Kidney (tissue), 14 donors: ENCODE data around the gene MIB2. TPM values are rescaled to one million over a fixed set of nuclear protein-coding genes. Genes with fewer than 3 reads are reported as not detected.

Experiments used
- DNase-seq, 5 donors: peaks; one replicate each; pipeline ENCODE4 v3.0.0-alpha.2; 2013 to 2020
- FAIRE-seq: peaks from 2 replicates; lab custom pipeline; 2012; peaks lifted over from hg19 to GRCh38; lab: Jason Lieb, UNC
- H3K27ac ChIP-seq, 2 donors: one replicate each; pipeline ENCODE4 v1.7.0; 2013; ENCODE audit warnings: low read depth in 2 of 2, low read length in 2 of 2, inconsistent platforms in 1 of 2
- H3K27me3 ChIP-seq: one replicate; pipeline ENCODE4 v1.7.1; 2013; ENCODE audit warnings: low read length, inconsistent platforms; ENCODE audit not compliant: control insufficient read depth, insufficient read depth
- H3K36me3 ChIP-seq, 3 donors: one replicate each; pipeline versions ENCODE4 v1.7.0 to v1.7.1; 2013; ENCODE audit warnings: low read length in 3 of 3, control low read depth in 1 of 3, inconsistent platforms in 1 of 3; ENCODE audit not compliant: insufficient read depth in 3 of 3, control insufficient read depth in 2 of 3
- H3K4me1 ChIP-seq, 3 donors: one replicate each; pipeline versions ENCODE4 v1.7.0 to v1.7.1; 2013; ENCODE audit warnings: low read length in 3 of 3, inconsistent platforms in 1 of 3, low read depth in 1 of 3; ENCODE audit not compliant: control insufficient read depth in 2 of 3, insufficient read depth in 2 of 3
- H3K4me3 ChIP-seq, 3 donors: one replicate each; pipeline versions ENCODE4 v1.7.0 to v1.8.1; 2013; ENCODE audit warnings: low read length in 3 of 3, control low read depth in 1 of 3, inconsistent platforms in 1 of 3
- H3K9ac ChIP-seq, 3 donors: one replicate each; pipeline versions ENCODE4 v1.7.0 to v1.7.1; 2013; ENCODE audit warnings: low read length in 3 of 3, control low read depth in 1 of 3, inconsistent platforms in 1 of 3
- H3K9me3 ChIP-seq, 3 donors: one replicate each; pipeline versions ENCODE4 v1.7.0 to v1.7.1; 2013; ENCODE audit warnings: low read length in 3 of 3, control low read depth in 1 of 3, inconsistent platforms in 1 of 3; ENCODE audit not compliant: control insufficient read depth in 2 of 3, insufficient read depth in 1 of 3
- intact Hi-C: fragments of 100-400 bp; cut with DNase I; formaldehyde crosslinking; loops from one replicate; pipeline ENCODE4 v1.11.1; 2022
- polyA plus RNA-seq: library from polyadenylated mRNA; stranded (reverse); fragments of 350-450 nt; fragmentation: Illumina TruSeq; extraction: RNeasy Lipid Tissue Mini Kit (QIAGEN cat#74804); gene quantifications from one replicate; pipeline ENCODE4 v1.2.3, GENCODE V29; 2014; ENCODE audit warnings: low read depth, low replicate concordance; ENCODE audit not compliant: insufficient read depth
- total RNA-seq: library from RNA; stranded (reverse); fragmentation: NEBNext Ultra II Directional; extraction: Animal tissue kit (Norgen Biotek cat#: 25700); gene quantifications from one replicate; pipeline ENCODE4 v1.2.1, GENCODE V29; 2021
- TF ChIP-seq, protein P1 (sequence below): IDR thresholded peaks from 3 replicates; pipeline ENCODE4 v1.5.1; 2012; ENCODE audit warnings: mild to moderate bottlenecking, moderate library complexity, borderline replicate concordance; ENCODE audit not compliant: insufficient read depth; ENCODE audit errors: extremely low read depth
- donor health status: control.
- donor health status: control.
- donor health status: control.
- donor health status: control.
- donor health status: control.
- donor health status: DM: yes; HTN: yes; CAD: no.
- donor health status: Normal renal cell carcinoma (clear cell type).

The MIB2 gene
- total and polyA plus RNA-seq, 2 donors from 2014 or later: 35.6 to 61.6 TPM

DNA sequence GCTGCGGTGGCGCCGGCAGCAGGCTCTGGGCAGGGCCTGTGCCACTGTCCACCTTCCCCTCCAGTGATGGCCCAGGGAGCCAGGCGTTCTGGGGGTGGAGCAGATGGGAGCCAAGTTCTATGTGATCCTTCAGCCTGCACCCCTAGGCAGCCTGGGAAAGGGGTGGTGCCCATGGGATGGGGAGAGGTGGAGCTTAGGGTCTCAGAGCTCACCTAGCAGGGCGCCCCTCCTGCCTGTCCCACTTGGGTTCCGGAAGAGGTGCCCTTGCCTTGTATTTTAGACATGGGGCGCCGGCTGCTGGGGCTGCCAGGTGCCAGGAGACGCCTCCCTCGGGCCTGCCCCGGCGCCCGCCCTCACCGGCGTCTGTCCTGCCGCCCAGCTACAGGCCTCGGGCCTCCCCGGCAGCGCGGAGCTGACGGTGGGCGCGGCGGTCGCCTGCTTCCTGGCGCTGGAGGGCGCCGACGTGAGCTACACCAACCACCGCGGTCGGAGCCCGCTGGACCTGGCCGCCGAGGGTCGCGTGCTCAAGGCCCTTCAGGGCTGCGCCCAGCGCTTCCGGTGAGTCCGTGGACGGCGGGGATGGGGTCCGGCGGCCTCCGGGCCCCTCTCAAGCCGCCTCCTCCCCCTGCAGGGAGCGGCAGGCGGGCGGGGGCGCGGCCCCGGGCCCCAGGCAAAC lies 13.6 kb downstream of the MIB2 start:
- no peaks in the 10 kb centered on the region for H3K4me1 ChIP-seq
- FAIRE-seq (no peak), DNase-seq (peak in 4 of 5 donors; percentile 21 to 80 (median 44))
- TF ChIP-seq, protein P1, sequence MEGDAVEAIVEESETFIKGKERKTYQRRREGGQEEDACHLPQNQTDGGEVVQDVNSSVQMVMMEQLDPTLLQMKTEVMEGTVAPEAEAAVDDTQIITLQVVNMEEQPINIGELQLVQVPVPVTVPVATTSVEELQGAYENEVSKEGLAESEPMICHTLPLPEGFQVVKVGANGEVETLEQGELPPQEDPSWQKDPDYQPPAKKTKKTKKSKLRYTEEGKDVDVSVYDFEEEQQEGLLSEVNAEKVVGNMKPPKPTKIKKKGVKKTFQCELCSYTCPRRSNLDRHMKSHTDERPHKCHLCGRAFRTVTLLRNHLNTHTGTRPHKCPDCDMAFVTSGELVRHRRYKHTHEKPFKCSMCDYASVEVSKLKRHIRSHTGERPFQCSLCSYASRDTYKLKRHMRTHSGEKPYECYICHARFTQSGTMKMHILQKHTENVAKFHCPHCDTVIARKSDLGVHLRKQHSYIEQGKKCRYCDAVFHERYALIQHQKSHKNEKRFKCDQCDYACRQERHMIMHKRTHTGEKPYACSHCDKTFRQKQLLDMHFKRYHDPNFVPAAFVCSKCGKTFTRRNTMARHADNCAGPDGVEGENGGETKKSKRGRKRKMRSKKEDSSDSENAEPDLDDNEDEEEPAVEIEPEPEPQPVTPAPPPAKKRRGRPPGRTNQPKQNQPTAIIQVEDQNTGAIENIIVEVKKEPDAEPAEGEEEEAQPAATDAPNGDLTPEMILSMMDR: no peak
- no peaks in the 10 kb centered on the region for H3K36me3 ChIP-seq
- no peak overlapping the region for H3K4me3 ChIP-seq
- H3K9me3 ChIP-seq: no peaks in the 10 kb centered on the region
- no peaks in the 10 kb centered on the region for H3K27me3 ChIP-seq
- H3K9ac ChIP-seq: no peak overlapping the region
- intact Hi-C loops: no loop called here
- H3K27ac ChIP-seq: no peak overlapping the region

DNA sequence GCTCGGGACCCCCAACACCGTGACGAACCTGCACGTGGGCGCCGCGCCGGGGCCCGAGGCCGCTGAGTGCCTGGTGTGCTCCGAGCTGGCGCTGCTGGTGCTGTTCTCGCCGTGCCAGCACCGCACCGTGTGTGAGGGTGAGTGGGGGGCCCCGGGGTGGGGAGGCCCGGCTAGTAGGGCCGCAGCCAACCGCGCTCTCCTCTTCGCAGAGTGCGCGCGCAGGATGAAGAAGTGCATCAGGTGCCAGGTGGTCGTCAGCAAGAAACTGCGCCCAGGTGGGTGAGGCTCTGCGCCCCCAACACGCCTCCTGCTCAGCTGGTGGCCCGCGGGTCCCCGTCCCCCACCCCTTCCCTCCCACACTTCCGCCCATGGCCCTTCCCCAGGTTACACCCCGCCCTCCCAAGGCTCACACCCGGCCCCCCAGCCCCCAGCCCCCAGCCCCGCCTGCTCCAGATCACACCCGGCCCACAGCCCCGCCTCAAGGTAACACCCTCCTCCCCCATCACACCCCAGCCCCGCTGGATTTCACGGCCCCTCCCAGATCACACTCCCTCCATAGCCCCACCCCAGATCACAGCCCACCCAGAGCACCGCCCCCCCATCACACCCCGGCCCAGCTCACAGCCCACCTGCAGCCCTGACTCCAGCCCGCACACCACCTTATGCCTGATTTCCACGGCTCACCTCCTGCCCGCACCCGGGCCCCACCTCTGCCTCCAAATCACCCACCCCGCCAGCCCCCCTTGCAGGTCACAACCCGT lies 14.3 kb downstream of the MIB2 start:
- Histone ChIP-seq H3K27me3 (no peaks in the 10 kb centered on the region), H3K9me3 (no peaks in the 10 kb centered on the region), H3K27ac (no peak overlapping the region), H3K4me1 (no peaks in the 10 kb centered on the region), H3K4me3 (no peak overlapping the region), H3K9ac (no peak overlapping the region), H3K36me3 (no peaks in the 10 kb centered on the region)
- DNase-seq: peak in 2 of 5 donors; percentile 27 to 87
- TF ChIP-seq, protein P1: no peak
- FAIRE-seq: no peak
- intact Hi-C loops: no loop called here

DNA sequence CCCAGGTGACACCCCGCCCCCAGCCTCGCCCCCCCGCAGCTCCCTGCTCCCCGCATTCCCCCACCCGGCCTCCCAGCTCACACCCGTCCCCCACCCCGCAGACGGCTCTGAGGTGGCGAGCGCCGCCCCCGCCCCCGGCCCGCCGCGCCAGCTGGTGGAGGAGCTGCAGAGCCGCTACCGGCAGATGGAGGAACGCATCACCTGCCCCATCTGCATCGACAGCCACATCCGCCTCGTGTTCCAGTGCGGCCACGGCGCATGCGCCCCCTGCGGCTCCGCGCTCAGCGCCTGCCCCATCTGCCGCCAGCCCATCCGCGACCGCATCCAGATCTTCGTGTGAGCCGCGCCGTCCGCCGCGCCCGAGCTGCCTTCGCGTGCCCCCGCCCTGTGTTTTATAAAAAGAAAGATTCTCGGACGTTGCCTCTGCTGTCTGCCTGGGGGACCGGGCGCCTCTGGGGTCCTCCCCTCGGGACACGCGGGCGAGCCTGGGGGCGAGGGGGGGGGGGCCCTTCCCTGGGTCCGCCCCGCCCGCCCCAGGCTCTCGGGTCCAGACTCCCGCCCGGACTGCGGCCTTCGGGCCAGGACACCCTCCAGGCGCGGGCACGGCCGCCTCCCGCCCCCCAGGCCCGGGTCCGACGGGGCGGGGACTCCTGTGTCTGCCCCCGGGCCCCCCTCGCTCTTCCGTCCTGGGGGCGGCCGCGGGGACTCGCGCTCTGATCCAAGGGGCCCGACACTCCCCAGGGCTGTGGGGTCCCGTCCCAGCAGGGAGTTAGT lies 15.1 kb downstream of the MIB2 start:
- Histone ChIP-seq H3K9ac (no peak overlapping the region), H3K9me3 (no peaks in the 10 kb centered on the region), H3K4me3 (no peak overlapping the region), H3K36me3 (no peaks in the 10 kb centered on the region), H3K4me1 (no peaks in the 10 kb centered on the region), H3K27me3 (no peaks in the 10 kb centered on the region), H3K27ac (peak overlapping the region; percentile 51 to 77)
- TF ChIP-seq, protein P1: no peak
- intact Hi-C loops: no loop called here
- DNase-seq: peak; percentile 92 to 96 (median 95)
- no peak for FAIRE-seq
